ENCODE measurements around the gene IGSF10. TPM values are rescaled to one million over a fixed set of nuclear protein-coding genes. Genes with fewer than 3 reads are reported as not detected.

The IGSF10 gene, protein sequence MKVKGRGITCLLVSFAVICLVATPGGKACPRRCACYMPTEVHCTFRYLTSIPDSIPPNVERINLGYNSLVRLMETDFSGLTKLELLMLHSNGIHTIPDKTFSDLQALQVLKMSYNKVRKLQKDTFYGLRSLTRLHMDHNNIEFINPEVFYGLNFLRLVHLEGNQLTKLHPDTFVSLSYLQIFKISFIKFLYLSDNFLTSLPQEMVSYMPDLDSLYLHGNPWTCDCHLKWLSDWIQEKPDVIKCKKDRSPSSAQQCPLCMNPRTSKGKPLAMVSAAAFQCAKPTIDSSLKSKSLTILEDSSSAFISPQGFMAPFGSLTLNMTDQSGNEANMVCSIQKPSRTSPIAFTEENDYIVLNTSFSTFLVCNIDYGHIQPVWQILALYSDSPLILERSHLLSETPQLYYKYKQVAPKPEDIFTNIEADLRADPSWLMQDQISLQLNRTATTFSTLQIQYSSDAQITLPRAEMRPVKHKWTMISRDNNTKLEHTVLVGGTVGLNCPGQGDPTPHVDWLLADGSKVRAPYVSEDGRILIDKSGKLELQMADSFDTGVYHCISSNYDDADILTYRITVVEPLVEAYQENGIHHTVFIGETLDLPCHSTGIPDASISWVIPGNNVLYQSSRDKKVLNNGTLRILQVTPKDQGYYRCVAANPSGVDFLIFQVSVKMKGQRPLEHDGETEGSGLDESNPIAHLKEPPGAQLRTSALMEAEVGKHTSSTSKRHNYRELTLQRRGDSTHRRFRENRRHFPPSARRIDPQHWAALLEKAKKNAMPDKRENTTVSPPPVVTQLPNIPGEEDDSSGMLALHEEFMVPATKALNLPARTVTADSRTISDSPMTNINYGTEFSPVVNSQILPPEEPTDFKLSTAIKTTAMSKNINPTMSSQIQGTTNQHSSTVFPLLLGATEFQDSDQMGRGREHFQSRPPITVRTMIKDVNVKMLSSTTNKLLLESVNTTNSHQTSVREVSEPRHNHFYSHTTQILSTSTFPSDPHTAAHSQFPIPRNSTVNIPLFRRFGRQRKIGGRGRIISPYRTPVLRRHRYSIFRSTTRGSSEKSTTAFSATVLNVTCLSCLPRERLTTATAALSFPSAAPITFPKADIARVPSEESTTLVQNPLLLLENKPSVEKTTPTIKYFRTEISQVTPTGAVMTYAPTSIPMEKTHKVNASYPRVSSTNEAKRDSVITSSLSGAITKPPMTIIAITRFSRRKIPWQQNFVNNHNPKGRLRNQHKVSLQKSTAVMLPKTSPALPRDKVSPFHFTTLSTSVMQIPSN (N-terminal part only)
- total RNA-seq = 2.1 and 3.4 TPM in 2 replicates

DNA sequence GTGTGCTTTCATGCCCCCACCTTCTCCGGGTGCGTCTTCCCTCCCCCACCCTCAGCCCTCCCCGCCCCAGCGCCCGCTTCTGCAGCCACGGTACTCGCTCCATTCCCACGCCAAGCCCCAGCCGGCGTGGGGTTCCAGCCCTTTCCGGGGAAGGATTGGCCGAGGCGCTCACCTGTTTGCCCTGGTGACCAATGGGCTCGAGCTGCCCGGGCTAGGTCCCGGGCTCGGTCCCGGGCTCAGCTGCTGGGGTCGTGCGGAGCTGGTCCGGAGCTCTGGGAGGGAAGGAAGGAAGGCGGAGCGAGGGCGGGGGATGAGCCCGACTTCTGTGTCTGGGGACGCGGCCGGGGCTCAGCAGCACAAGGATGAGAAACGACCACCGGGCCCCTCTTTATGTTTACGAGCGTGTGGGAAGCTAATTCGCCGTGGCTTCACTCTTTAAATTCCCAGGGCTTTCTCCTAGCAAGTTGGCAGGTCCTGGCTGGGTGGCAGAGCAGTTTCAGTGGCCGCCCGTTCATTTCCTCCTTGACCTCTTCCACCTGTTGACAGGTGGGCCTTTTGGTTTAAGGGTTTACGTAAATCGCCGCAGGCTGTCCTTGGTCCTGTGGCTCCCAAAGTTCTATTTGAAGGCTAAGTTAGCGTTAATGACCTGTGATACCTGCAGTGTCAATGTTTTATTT, at the start of gene IGSF10:
IGSF10 (minus strand) TSS at position 288 of the 677 bp plus-strand sequence. CDS start 2,352 bp downstream, outside the sequence.

Other genes starting within 250 kb of the IGSF10 start
- gene P2RY14, start 182.5 kb downstream of the IGSF10 start, total RNA-seq = not detected in 2 replicates
- gene GPR87, start 144.2 kb downstream of the IGSF10 start, total RNA-seq = not detected in 2 replicates
- gene P2RY13, start 131.5 kb downstream of the IGSF10 start, total RNA-seq = not detected in 2 replicates
- not detected in 2 replicates for gene P2RY12, start 76.3 kb downstream of the IGSF10 start, total RNA-seq